Vagina (tissue), 2 donors: ENCODE measurements around the gene PCDH1. TPM values are rescaled to one million over a fixed set of nuclear protein-coding genes. Genes with fewer than 3 reads are reported as not detected.

Source experiments
- DNase-seq, 2 donors: peaks; one replicate each; pipeline ENCODE4 v3.0.0-alpha.2; 2017; ENCODE audit errors: extremely low spot score in 2 of 2
- H3K27ac ChIP-seq: fragments of 200-600 bp; sonication (generic); one replicate; pipeline ENCODE4 v1.5.1; 2019
- H3K27me3 ChIP-seq: fragments of 200-600 bp; sonication (generic); one replicate; pipeline ENCODE4 v1.5.1; 2019
- H3K36me3 ChIP-seq, 2 donors: fragments of 200-600 bp; sonication (generic); one replicate each; pipeline ENCODE4 v1.5.1; 2017 to 2019
- H3K4me1 ChIP-seq: fragments of 200-600 bp; sonication (generic); one replicate; pipeline ENCODE4 v1.5.1; 2019
- H3K4me3 ChIP-seq, 2 donors: fragments of 200-600 bp; sonication (generic); 1 replicate in 1 of 2; 2 replicates in 1 of 2; pipeline ENCODE4 v1.5.1; 2016 to 2019
- H3K9me3 ChIP-seq: fragments of 200-600 bp; sonication (generic); one replicate; pipeline ENCODE4 v1.5.1; 2019
- POLR2A ChIP-seq, 2 donors: fragments of 450-650 bp; IDR thresholded peaks; one replicate each; pipeline ENCODE4 v1.6.1; 2017; ENCODE audit warnings: antibody characterized with exemption in 2 of 2, mild to moderate bottlenecking in 2 of 2, moderate library complexity in 2 of 2
- POLR2AphosphoS5 ChIP-seq, 2 donors: sonication (generic); formaldehyde crosslinking; IDR thresholded peaks; one replicate each; pipeline ENCODE4 v1.9.0; 2017; ENCODE audit warnings: antibody characterized with exemption in 2 of 2, mild to moderate bottlenecking in 2 of 2, low read depth in 1 of 2; ENCODE audit not compliant: insufficient read depth in 1 of 2
- intact Hi-C: fragments of 100-400 bp; cut with DNase I; formaldehyde crosslinking; loops from one replicate; pipeline ENCODE4 v1.15.1; 2023
- total RNA-seq: library from RNA; depleted of rRNA; stranded (reverse); fragments of >200 nt; gene quantifications from one replicate; pipeline ENCODE4 v1.2.3, GENCODE V29; 2016
- TF ChIP-seq, protein P1 (sequence below), 3 experiments: fragments of 450-650 bp in 2 of 3; fragments of 200-600 bp in 1 of 3; sonication (generic) in 1 of 3; IDR thresholded peaks; one replicate each; pipeline ENCODE4 v1.5.1; 2017 to 2019; ENCODE audit warnings: antibody characterized with exemption in 3 of 3, mild to moderate bottlenecking in 2 of 3, moderate library complexity in 2 of 3

The PCDH1 gene
- total RNA-seq, 1 donor from 2014 or later: 38.8 TPM

- TF ChIP-seq, protein P1, sequence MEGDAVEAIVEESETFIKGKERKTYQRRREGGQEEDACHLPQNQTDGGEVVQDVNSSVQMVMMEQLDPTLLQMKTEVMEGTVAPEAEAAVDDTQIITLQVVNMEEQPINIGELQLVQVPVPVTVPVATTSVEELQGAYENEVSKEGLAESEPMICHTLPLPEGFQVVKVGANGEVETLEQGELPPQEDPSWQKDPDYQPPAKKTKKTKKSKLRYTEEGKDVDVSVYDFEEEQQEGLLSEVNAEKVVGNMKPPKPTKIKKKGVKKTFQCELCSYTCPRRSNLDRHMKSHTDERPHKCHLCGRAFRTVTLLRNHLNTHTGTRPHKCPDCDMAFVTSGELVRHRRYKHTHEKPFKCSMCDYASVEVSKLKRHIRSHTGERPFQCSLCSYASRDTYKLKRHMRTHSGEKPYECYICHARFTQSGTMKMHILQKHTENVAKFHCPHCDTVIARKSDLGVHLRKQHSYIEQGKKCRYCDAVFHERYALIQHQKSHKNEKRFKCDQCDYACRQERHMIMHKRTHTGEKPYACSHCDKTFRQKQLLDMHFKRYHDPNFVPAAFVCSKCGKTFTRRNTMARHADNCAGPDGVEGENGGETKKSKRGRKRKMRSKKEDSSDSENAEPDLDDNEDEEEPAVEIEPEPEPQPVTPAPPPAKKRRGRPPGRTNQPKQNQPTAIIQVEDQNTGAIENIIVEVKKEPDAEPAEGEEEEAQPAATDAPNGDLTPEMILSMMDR (IDR thresholded peaks at IDR 0.05): no peak
- TF ChIP-seq POLR2AphosphoS5 (IDR thresholded peaks at IDR 0.05; ENCODE audit: insufficient read depth in 1 of 2, low read depth in 1 of 2) (no peak), POLR2A (IDR thresholded peaks at IDR 0.05) (no peak)
- H3K36me3 ChIP-seq: no peaks in the 10 kb centered on the region
- peak overlapping the region; percentile 58 to 86 for H3K4me3 ChIP-seq
- H3K9me3 ChIP-seq: no peaks in the 10 kb centered on the region
- H3K27ac ChIP-seq: peak overlapping the region; percentile 99
- intact Hi-C loops: no loop called here
- peaks cover 34% of the 10 kb centered on the region for H3K4me1 ChIP-seq
- DNase-seq: no peak
- H3K27me3 ChIP-seq: no peaks in the 10 kb centered on the region
Measured at GRCh38 chr5:141850244-141850768, 27.9 kb downstream of the PCDH1 start.

DNA sequence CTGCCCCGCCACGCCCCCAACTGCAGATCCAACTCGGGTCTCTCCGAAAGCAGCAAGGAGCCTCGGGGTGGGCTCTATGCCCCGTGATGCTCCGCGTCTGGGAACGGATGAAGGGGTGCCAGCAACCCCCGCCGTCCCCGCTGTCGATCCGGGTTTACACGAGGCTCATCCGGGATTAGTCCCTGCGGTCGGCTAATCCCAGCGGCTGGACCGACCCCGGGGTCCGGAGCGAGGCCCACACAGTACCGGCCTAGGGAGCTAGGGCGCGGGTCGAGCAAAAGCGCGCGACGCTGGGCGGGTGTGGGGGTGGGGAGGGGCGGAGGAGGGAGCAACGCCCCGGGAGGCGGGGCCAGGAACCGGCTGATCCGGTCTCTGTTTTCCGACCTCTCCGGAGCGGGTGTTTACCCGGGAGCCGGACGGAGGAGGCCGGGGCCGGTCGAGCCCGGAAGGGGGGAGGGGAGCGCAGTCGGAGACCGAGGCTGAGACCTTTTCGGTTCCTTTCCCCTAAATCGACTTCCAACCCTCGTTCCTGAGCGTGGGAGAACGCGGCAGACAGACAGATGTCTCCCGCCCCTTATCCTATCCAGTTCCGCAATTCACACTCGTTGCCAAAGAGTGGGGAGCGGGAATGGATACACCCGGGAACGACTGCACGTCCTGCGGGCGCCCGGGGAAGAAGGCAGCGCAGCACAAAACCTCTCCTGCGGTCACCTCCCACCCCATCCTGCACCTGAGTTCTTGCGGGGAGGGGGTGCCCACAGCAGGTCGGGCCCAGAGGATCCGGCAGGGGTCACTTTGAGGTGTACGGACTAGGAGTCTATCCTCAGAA, 28.6 kb downstream of the PCDH1 start:
- intact Hi-C loops: loop anchor here (2.0 kb wide), 1 partner anchor 39 kb away; no protein-coding TSS in a partner anchor
- TF ChIP-seq POLR2AphosphoS5 (IDR thresholded peaks at IDR 0.05; ENCODE audit: insufficient read depth in 1 of 2, low read depth in 1 of 2) (peak; percentile 76 to 97), POLR2A (IDR thresholded peaks at IDR 0.05) (peak in 1 of 2 donors; percentile 58)
- TF ChIP-seq, protein P1 (IDR thresholded peaks at IDR 0.05): peak in 1 of 3 experiments; percentile 20
- no peak for DNase-seq

DNA sequence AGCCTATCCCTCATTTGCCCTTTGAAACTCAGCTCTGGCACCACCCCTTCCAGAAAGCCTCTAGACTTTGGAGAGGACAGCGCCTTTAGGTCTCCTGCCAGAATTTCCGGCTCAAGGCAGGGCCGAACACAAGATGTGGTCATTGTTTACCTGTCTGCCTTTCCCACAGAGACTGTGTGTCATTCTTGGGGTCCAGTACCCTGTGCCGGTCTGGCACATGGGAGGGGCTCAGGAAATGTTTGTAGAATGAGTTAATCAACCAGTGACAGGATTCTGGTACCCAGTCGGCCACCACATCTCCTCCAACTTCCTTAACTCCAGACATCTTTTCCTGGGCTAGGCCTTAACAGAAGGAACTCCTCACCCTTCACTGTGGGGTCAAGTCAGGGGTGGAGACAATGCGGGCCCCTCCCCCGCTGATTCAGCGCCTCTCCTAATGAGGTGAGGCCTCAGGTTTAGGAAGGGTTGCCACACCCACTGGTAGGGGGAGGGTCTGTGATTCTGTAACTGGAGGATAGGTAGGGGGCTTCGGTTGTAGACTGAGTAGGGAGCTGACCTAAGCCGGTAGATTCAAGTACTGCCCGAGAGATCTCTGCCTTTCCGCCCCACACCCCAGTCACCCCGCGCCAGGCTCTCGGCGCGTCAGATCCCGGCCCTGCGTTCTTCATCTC, 29.3 kb downstream of the PCDH1 start:
- no peaks in the 10 kb centered on the region for H3K36me3 ChIP-seq
- DNase-seq: no peak
- H3K4me1 ChIP-seq: peaks cover 34% of the 10 kb centered on the region
- peak overlapping the region; percentile 99 for H3K27ac ChIP-seq
- no peaks in the 10 kb centered on the region for H3K27me3 ChIP-seq
- H3K9me3 ChIP-seq: no peaks in the 10 kb centered on the region
- intact Hi-C loops: loop anchor here (2.0 kb wide), 1 partner anchor 38 kb away; no protein-coding TSS in a partner anchor
- TF ChIP-seq, protein P1 (IDR thresholded peaks at IDR 0.05): no peak
- TF ChIP-seq POLR2AphosphoS5 (IDR thresholded peaks at IDR 0.05; ENCODE audit: insufficient read depth in 1 of 2, low read depth in 1 of 2): peak in 1 of 2 donors; percentile 67
- no peak for TF ChIP-seq POLR2A (IDR thresholded peaks at IDR 0.05)
- H3K4me3 ChIP-seq: peak overlapping the region; percentile 58 to 86

More for the DNA sequence above, 28.6 kb downstream of the PCDH1 start:
- Histone ChIP-seq H3K4me3 (peak overlapping the region; percentile 58 to 86), H3K27ac (peak overlapping the region; percentile 99), H3K9me3 (no peaks in the 10 kb centered on the region), H3K27me3 (no peaks in the 10 kb centered on the region), H3K36me3 (no peaks in the 10 kb centered on the region), H3K4me1 (peaks cover 34% of the 10 kb centered on the region)

GRCh38 chr5:141846031-141846430, 32.2 kb downstream of the PCDH1 start:
- Histone ChIP-seq H3K27me3 (no peaks in the 10 kb centered on the region), H3K4me1 (peaks cover 46% of the 10 kb centered on the region), H3K9me3 (no peaks in the 10 kb centered on the region), H3K27ac (peak overlapping the region; percentile 19), H3K36me3 (no peaks in the 10 kb centered on the region), H3K4me3 (no peak overlapping the region)
- DNase-seq: no peak
- TF ChIP-seq POLR2AphosphoS5 (IDR thresholded peaks at IDR 0.05; ENCODE audit: insufficient read depth in 1 of 2, low read depth in 1 of 2) (no peak), POLR2A (IDR thresholded peaks at IDR 0.05) (no peak)
- TF ChIP-seq, protein P1 (IDR thresholded peaks at IDR 0.05): no peak
- intact Hi-C loops: no loop called here
